Epithelial cell of alveolus of lung (primary cell): ENCODE data around the gene TXNDC5. TPM values are rescaled to one million over a fixed set of nuclear protein-coding genes. Genes with fewer than 3 reads are reported as not detected.

Source experiments
- total RNA-seq: library from RNA; depleted of rRNA; stranded (reverse); fragments of >200 nt; gene quantifications from 2 replicates; pipeline ENCODE4 v1.2.1, GENCODE V29; 2015

The TXNDC5 gene
- total RNA-seq, result 249 and 451 TPM in 2 replicates

DNA sequence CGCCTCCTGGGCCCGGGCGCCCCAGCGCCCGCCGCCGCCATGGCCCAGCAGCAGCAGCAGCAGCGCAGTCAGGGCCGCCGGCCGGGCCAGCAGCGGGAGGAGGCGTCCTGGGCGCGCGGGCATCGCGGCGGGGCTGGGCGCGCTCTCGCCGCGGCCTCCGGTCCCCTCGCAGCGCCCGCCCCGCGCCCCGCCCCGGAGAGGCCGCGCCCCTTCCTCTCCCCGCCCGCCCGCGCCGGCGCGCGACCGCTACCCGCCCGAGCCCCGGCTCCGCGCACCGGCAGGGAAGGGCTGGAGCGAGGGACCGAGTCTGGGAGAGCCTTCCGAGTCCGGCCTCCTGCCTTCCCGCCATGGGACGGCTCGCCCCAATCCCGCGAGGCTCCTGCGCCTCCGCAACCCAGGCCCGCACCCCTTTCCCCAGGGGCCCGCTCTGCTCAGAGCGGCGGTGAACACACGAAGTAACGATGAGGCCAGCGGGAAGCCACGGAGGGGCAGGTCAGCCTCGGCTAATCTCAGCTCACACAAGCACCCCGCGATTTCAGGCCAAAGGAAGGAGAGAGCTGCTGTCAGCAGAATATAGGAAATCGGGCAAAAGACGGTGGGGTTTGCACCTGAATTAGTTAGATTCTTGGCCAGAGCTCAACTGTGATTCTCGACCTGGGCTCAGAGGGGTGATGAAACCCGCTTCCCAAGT, at the start of gene TXNDC5:
Gene TXNDC5 (minus strand): TSS at position 135 of the 691 bp plus-strand sequence. CDS start 12 bp downstream, at position 123.

Other genes with a start within 250 kb of the TXNDC5 start
- gene BMP6, start 184.7 kb downstream of the TXNDC5 start, total RNA-seq, result 1.2 and 1.7 TPM in 2 replicates
- 11.7 and 12.9 TPM in 2 replicates for gene BLOC1S5, start 153.6 kb upstream of the TXNDC5 start, total RNA-seq
- gene EEF1E1, start 191.8 kb upstream of the TXNDC5 start, total RNA-seq, result 19.8 and 52.4 TPM in 2 replicates